Stomach (tissue), 9 donors: ENCODE data around the gene SH2D3C. TPM values are rescaled to one million over a fixed set of nuclear protein-coding genes. Genes with fewer than 3 reads are reported as not detected.

Source experiments
- DNase-seq, 2 donors: peaks; one replicate each; pipeline versions ENCODE4 v3.0.0 to v3.0.0-alpha.2; 2013 to 2019
- H3K27ac ChIP-seq, 5 donors: fragments of 200-600 bp in 4 of 5; sonication (generic) in 4 of 5; one replicate each; pipeline ENCODE4 v1.5.1; 2013 to 2019; ENCODE audit warnings: mild to moderate bottlenecking in 1 of 5, moderate library complexity in 1 of 5
- H3K27me3 ChIP-seq, 3 donors: fragments of 200-600 bp; sonication (generic); one replicate each; pipeline ENCODE4 v1.5.1; 2017 to 2019; ENCODE audit warnings: mixed run types in 1 of 3
- H3K36me3 ChIP-seq, 4 donors: fragments of 200-600 bp; sonication (generic); 1 replicate in 3 of 4; 2 replicates in 1 of 4; pipeline ENCODE4 v1.5.1; 2016 to 2019
- H3K4me1 ChIP-seq, 4 donors: fragments of 200-600 bp; sonication (generic); one replicate each; pipeline ENCODE4 v1.5.1; 2016 to 2019
- H3K4me3 ChIP-seq, 4 donors: fragments of 200-600 bp; sonication (generic) in 3 of 4; one replicate each; pipeline ENCODE4 v1.5.1; 2016 to 2019; ENCODE audit warnings: mild to moderate bottlenecking in 1 of 4
- H3K9me3 ChIP-seq, 4 donors: fragments of 200-600 bp; sonication (generic); one replicate each; pipeline ENCODE4 v1.5.1; 2016 to 2019
- EP300 ChIP-seq: sonication (generic); formaldehyde crosslinking; IDR thresholded peaks from one replicate; pipeline ENCODE4 v1.6.1; 2017; ENCODE audit warnings: antibody characterized with exemption
- POLR2A ChIP-seq, 4 donors: fragments of 450-650 bp; IDR thresholded peaks; one replicate each; pipeline ENCODE4 v1.6.1; 2016; ENCODE audit warnings: antibody characterized with exemption in 4 of 4, control low read depth in 2 of 4, mild to moderate bottlenecking in 1 of 4, moderate library complexity in 1 of 4
- POLR2AphosphoS5 ChIP-seq, 3 donors: sonication (generic); formaldehyde crosslinking; IDR thresholded peaks; one replicate each; pipeline ENCODE4 v1.6.1; 2016; ENCODE audit warnings: antibody characterized with exemption in 3 of 3
- WGBS, 5 donors: extraction: QIAGEN DNeasy Blood & Tissue Kit in 3 of 5; methylation state at CpG; one replicate each; pipeline versions ENCODE4 v1.1.5 to v1.1.7; 2013 to 2018; 5-methylcytosine and 5-hydroxymethylcytosine counted together
- intact Hi-C: fragments of 100-400 bp; cut with DNase I; formaldehyde crosslinking; loops from one replicate; pipeline ENCODE4 v1.15.1; 2023; ENCODE audit warnings: low total_unique reads
- polyA plus RNA-seq, 3 donors: library from polyadenylated mRNA; stranded (reverse); fragments of 200-250 nt; gene quantifications; one replicate each; pipeline ENCODE4 v1.2.3, GENCODE V29; 2013
- total RNA-seq, 5 donors: library from RNA; depleted of rRNA; stranded (reverse); fragments of >200 nt; gene quantifications; one replicate each; pipeline versions ENCODE4 v1.1.0 to v1.2.3, GENCODE V29; 2014 to 2016
- TF ChIP-seq, protein P1 (sequence below), 7 experiments: fragments of 450-650 bp in 4 of 7; fragments of 200-600 bp in 3 of 7; sonication (generic) in 3 of 7; IDR thresholded peaks; one replicate each; pipeline ENCODE4 v1.5.1; 2016 to 2019; ENCODE audit warnings: antibody characterized with exemption in 7 of 7, control low read depth in 2 of 7, mild to moderate bottlenecking in 1 of 7
- donor health status: healthy with polysubstance abuse.
- donor health status: Bipolar disorder and iron deficiency.
- donor health status: healthy.

Gene SH2D3C
- total and polyA plus RNA-seq, 8 donors = 1.8 to 38.1 (median 4.5) TPM; not detected in 2

DNA sequence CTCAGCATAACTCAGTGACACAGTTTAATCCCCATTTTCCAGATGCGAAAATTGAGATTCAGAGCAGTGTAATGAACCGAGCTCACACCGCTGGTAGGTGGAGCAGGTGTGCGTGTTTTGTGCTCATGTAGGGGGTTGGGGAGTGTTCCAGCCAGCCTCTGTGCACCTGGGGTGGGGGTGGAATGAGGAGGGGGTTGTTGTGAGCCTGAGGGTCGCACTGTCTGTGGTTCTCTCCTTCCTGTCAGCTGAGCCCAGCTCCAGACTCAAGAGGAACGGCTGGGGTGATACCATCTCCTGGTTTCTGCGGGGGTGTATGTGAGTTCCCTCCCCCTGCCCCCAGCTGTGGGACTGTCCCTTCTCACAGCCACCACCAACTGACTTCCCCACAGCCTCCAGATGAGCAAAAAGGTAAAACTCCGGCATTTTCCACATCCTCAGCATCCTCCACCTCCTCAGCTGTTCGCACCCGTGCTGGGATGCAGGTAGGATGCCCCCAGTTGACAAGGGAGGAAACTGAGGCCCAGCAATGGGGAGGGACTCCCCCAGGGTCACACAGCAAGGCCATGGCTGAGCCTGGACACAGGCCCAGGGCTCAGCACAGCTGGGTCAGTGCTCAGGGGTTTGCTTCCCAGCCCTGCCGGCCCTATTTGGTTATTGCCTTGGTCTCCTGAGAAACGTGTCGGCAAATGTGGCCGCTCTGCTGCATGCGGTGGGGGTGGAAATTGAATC lies 2.1 kb downstream of the SH2D3C start:
- H3K4me1 ChIP-seq = peaks cover 0 to 47% (median 14%) of the 10 kb centered on the region in 4 donors
- peak overlapping the region in 3 of 5 donors; percentile 30 to 89 (median 85) for H3K27ac ChIP-seq
- TF ChIP-seq, protein P1, sequence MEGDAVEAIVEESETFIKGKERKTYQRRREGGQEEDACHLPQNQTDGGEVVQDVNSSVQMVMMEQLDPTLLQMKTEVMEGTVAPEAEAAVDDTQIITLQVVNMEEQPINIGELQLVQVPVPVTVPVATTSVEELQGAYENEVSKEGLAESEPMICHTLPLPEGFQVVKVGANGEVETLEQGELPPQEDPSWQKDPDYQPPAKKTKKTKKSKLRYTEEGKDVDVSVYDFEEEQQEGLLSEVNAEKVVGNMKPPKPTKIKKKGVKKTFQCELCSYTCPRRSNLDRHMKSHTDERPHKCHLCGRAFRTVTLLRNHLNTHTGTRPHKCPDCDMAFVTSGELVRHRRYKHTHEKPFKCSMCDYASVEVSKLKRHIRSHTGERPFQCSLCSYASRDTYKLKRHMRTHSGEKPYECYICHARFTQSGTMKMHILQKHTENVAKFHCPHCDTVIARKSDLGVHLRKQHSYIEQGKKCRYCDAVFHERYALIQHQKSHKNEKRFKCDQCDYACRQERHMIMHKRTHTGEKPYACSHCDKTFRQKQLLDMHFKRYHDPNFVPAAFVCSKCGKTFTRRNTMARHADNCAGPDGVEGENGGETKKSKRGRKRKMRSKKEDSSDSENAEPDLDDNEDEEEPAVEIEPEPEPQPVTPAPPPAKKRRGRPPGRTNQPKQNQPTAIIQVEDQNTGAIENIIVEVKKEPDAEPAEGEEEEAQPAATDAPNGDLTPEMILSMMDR (IDR thresholded peaks at IDR 0.05) = no peak
- TF ChIP-seq POLR2AphosphoS5 (IDR thresholded peaks at IDR 0.05) = no peak
- no peak for TF ChIP-seq POLR2A (IDR thresholded peaks at IDR 0.05)
- TF ChIP-seq EP300 = no peak
- H3K9me3 ChIP-seq = no peaks in the 10 kb centered on the region
- peaks cover 0 to 3% (median 0%) of the 10 kb centered on the region in 4 donors for H3K36me3 ChIP-seq
- peak in 1 of 2 donors; percentile 76 for DNase-seq
- H3K4me3 ChIP-seq = peak overlapping the region; percentile 14 to 35 (median 32)
- WGBS, 5 donors = 51 to 68% (median 60%) methylated on average over 13 to 15 of the region's 15 CpGs
- H3K27me3 ChIP-seq = no peaks in the 10 kb centered on the region
- intact Hi-C loops = no loop called here

DNA sequence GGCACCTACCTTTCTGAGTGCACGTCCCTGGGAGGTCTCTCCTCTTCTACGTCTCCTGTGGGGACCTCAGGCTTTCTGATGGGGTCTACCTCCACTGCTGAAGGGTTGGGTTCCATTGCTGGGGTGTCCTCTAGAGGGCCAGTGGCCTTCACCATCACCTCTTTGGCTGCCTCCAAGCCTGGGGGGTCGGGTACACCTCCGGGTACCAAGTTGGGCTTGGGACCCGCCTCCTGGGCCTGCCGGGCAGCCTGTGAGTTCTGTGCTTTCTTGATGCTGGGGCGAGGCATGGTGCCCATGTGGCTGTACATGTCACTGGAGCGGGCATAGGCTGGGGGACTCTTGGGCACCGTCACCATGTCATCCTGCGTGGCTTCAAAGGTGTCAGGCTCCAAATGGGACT lies 4.5 kb downstream of the SH2D3C start:
- Histone ChIP-seq H3K4me3 (no peak overlapping the region), H3K27ac (no peak overlapping the region), H3K4me1 (peaks cover 13 to 42% (median 21%) of the 10 kb centered on the region in 4 donors), H3K36me3 (peaks cover 0 to 3% (median 0%) of the 10 kb centered on the region in 4 donors), H3K27me3 (no peaks in the 10 kb centered on the region), H3K9me3 (no peaks in the 10 kb centered on the region)
- DNase-seq = no peak
- TF ChIP-seq, protein P1 (IDR thresholded peaks at IDR 0.05) = no peak
- TF ChIP-seq POLR2A (IDR thresholded peaks at IDR 0.05) (no peak), EP300 (no peak), POLR2AphosphoS5 (IDR thresholded peaks at IDR 0.05) (no peak)
- intact Hi-C loops = no loop called here
- 79 to 91% (median 89%) methylated on average over 10 of the region's 10 CpGs for WGBS, 5 donors

DNA sequence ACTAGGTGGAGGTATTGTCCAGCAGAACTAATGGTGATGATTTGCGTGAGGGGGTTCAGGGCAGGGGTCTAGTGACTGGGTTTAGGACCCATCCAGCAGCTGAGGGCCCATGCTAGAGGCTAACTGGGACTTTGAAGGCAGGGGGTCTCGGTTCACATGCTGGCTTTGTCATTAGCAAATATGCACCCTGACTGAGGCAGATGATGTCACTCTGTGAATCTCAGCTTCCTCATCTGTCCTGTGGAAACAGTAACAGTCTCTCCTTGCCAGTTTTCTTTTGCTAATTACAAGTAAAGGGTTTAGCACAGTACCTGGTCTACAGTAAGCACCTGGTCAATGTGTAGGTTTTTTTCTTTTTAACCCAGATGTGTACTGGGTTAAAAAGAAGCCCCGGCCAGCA lies 5.2 kb downstream of the SH2D3C start:
- TF ChIP-seq EP300 (no peak), POLR2A (IDR thresholded peaks at IDR 0.05) (no peak)
- TF ChIP-seq, protein P1 (IDR thresholded peaks at IDR 0.05) = no peak
- intact Hi-C loops = no loop called here
- peaks cover 0 to 3% (median 0%) of the 10 kb centered on the region in 4 donors for H3K36me3 ChIP-seq
- DNase-seq = no peak
- WGBS, 5 donors = 80 to 94% (median 90%) methylated on average over 3 of the region's 3 CpGs
- H3K4me1 ChIP-seq = peaks cover 13 to 37% (median 20%) of the 10 kb centered on the region in 4 donors
- H3K27ac ChIP-seq = no peak overlapping the region
- H3K4me3 ChIP-seq = no peak overlapping the region
- no peaks in the 10 kb centered on the region for H3K27me3 ChIP-seq
- no peaks in the 10 kb centered on the region for H3K9me3 ChIP-seq

DNA sequence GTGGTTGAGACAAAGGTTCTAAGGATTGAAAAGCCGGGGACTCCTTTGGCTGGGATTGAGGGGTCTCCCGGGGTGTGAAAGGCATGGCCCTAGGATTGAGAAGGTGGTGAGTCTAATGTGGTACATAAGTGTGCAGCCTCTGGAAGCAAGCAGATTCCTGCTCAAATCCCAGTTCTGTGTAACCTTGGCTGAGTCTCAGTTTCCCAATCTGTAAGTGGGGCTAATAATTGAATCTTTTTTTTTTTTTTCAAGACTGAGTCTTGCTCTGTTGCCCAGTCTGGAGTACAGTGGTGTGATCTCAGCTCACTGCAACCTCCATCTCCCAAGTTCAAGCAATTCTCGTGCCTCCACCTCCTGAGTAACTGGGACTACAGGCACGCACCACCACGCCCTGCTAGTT lies 5.9 kb downstream of the SH2D3C start:
- Histone ChIP-seq H3K27me3 (no peaks in the 10 kb centered on the region), H3K27ac (no peak overlapping the region), H3K9me3 (no peaks in the 10 kb centered on the region), H3K4me3 (no peak overlapping the region), H3K36me3 (peaks cover 0 to 3% (median 0%) of the 10 kb centered on the region in 4 donors), H3K4me1 (peaks cover 13 to 42% (median 23%) of the 10 kb centered on the region in 4 donors)
- TF ChIP-seq EP300 (no peak), POLR2A (IDR thresholded peaks at IDR 0.05) (no peak), POLR2AphosphoS5 (IDR thresholded peaks at IDR 0.05) (no peak)
- TF ChIP-seq, protein P1 (IDR thresholded peaks at IDR 0.05) = no peak
- WGBS, 5 donors = 87 to 97% (median 94%) methylated on average over 5 of the region's 5 CpGs
- intact Hi-C loops = no loop called here
- DNase-seq = no peak
